Measurements from ENCODE around the gene NR4A1. TPM values are rescaled to one million over a fixed set of nuclear protein-coding genes. Genes with fewer than 3 reads are reported as not detected.

Gene NR4A1
- total RNA-seq, 1 donor from 2014 or later, result 688 TPM

- DNase-seq (ENCODE audit: low spot score) (no peak), ATAC-seq (no peak)
- intact Hi-C loops (cut with DNase I), result no loop called here
Observed at GRCh38 chr12:52067081-52067374, 15.8 kb downstream of the NR4A1 start.

DNA sequence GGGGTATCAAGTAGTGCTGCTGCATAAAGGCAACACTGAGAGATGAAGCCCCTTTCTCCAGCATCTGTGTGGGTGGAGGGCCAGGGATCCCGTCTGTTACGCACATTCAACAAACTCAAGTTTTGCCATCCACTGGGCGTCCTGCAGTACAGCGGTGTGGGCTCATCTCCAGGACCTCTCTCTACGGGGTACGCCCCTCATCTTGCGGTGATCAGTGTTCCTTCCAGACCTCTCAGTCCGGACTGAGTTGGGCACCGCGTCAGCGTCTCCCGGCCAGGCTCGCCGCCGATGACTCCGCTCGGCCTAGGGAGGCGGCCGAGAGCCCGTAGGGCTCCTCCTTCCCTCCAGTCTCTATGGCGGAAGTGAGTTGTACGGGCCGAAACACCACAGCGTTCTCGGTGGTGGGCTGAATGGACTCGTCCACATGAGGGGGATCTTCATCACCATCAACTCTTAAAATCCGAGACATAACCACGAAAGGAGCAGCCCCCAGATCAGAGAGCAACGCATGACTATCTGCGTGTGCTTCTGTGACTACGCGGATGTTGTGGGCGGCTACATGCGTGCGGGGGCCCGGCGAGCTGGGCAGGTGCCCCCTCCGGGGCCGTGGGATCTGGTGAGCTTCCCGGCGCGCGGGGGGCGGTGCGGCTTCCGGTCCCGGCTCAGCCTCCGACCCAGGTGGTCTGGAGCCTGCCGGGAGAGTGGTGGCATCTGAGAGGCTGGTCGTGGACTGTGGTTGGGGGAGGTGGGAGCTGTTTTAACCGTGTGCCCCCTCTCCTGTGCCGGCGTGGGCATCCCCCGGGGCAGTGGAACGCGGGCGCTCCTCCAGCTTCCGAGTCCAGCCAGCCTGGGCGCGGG, 18.3 kb downstream of the NR4A1 start, which contains the start of gene ATG101:
Gene ATG101, plus strand, starts transcription at position 652 of the 858 bp plus-strand sequence. CDS start 3,673 bp downstream, outside the sequence.
- DNase-seq (ENCODE audit: low spot score), result peak; percentile 92
- intact Hi-C loops (cut with DNase I), result no loop called here
- peak; percentile 97 for ATAC-seq

- ATAC-seq (no peak), DNase-seq (ENCODE audit: low spot score) (no peak)
- intact Hi-C loops (cut with DNase I), result no loop called here
Observed at GRCh38 chr12:52070185-52070925, 19.1 kb downstream of the NR4A1 start.

DNA sequence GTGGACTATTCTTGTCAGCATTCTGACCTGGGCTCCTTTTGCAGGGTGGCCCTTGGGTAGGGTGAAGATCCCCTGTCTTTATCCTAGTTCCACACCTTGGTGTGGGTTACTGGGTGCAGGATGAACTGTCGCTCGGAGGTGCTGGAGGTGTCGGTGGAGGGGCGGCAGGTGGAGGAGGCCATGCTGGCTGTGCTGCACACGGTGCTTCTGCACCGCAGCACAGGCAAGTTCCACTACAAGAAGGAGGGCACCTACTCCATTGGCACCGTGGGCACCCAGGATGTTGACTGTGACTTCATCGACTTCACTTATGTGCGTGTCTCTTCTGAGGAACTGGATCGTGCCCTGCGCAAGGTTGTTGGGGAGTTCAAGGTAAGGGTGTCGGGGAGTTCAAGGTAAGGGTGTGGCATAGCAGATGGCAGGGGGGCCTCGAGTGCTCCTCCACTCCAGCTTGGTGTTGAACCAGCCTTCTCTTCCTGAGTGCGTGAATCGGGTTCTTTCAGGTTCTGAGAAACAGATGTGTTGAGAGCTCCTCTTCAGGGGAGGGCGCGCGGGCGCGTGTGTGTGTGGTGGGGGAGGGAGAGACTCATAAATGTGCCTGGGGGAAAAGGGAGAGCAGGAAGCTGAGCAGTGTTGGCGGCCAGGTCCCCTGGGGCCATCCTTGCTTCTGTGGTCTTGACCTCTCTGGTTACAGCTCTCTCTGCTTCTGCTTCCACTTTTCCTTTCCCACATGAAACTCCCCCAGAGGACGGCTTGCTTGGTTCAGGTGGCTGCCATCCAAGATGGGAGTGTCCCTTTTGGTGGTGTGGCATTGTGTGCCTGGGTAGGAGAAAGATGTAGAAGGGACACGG, 22.5 kb downstream of the NR4A1 start:
- intact Hi-C loops (cut with DNase I), result no loop called here
- DNase-seq (ENCODE audit: low spot score), result no peak
- peak; percentile 1 for ATAC-seq

GRCh38 chr12:52074971-52075724, 23.9 kb downstream of the NR4A1 start:
- intact Hi-C loops (cut with DNase I), result no loop called here
- ATAC-seq (no peak), DNase-seq (ENCODE audit: low spot score) (no peak)

DNA sequence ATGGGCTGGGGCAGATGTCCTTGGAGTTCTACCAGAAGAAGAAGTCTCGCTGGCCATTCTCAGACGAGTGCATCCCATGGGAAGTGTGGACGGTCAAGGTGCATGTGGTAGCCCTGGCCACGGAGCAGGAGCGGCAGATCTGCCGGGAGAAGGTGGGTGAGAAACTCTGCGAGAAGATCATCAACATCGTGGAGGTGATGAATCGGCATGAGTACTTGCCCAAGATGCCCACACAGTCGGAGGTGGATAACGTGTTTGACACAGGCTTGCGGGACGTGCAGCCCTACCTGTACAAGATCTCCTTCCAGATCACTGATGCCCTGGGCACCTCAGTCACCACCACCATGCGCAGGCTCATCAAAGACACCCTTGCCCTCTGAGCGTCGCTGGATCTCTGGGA, 25.6 kb downstream of the NR4A1 start:
- no peak for ATAC-seq
- intact Hi-C loops (cut with DNase I), result no loop called here
- DNase-seq (ENCODE audit: low spot score), result no peak

GRCh38 chr12:52078276-52078675, 27.0 kb downstream of the NR4A1 start:
- intact Hi-C loops (cut with DNase I), result no loop called here
- ATAC-seq (no peak), DNase-seq (ENCODE audit: low spot score) (no peak)

- intact Hi-C loops (cut with DNase I), result loop anchor here (2.0 to 10.0 kb wide), 2 partner anchors 53 to 245 kb away; no protein-coding TSS in a partner anchor
- DNase-seq (ENCODE audit: low spot score), result no peak
- no peak for ATAC-seq
Observed at GRCh38 chr12:52079576-52080402, 28.5 kb downstream of the NR4A1 start, which contains the start of gene SMIM41. TSS of gene SMIM41 (plus strand) at chr12:52079704. CDS start at chr12:52079780, 76 bp downstream.

GRCh38 chr12:52080403-52081251, 29.4 kb downstream of the NR4A1 start:
- ATAC-seq, result no peak
- intact Hi-C loops (cut with DNase I), result loop anchor here (2.0 to 10.0 kb wide), 2 partner anchors 54 to 246 kb away; no protein-coding TSS in a partner anchor

DNA sequence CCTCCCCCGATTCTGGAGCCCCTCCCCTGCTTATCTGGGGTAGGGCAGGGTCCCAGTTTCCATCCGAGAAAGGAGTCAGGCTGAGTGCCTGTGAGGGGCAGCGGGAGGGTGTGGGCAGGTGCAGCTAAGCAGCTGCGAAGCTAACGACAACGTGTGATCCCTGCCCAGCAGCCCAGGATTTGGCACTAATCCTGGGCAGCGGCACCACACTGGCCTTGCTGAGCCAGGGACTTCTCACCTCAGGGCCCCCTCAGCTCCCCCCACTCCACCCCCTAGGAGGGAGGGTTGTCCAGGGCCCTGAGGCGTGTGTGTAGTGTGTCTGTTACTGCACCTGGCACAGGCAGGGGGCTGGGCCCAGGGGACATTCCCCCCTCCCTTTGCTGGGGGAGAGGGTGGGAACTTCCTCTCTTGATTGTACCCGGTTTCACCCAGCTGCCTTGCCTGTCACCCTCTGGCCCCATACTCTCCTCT, 30.1 kb downstream of the NR4A1 start:
- no peak for DNase-seq (ENCODE audit: low spot score)
- intact Hi-C loops (cut with DNase I), result loop anchor here (2.0 to 10.0 kb wide), 2 partner anchors 54 to 246 kb away; no protein-coding TSS in a partner anchor
- ATAC-seq, result peak; percentile 31

More at GRCh38 chr12:52080403-52081251, 29.4 kb downstream of the NR4A1 start:
- DNase-seq (ENCODE audit: low spot score), result no peak

GRCh38 chr12:52082026-52082668, 30.9 kb downstream of the NR4A1 start:
- DNase-seq (ENCODE audit: low spot score) (peak; percentile 78), ATAC-seq (peak; percentile 74)
- intact Hi-C loops (cut with DNase I), result loop anchor here (10.0 kb wide), 1 partner anchor 247 kb away; no protein-coding TSS in a partner anchor

DNA sequence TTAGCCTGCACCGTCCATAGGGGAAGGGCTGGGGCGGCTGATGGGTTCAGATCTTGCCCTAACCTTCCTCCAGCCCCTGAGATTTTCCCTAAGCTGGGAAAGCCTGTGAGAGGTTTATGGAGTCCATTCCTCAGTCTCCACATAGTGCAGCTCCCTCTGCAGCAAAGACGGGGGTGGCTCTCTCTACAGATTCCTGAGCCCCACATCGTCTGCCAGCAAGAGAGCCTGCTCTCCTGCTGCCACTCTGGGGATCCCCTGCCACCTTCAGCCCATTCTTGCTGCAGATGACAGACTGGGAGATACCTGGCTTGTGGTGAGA, 31.4 kb downstream of the NR4A1 start:
- no peak for DNase-seq (ENCODE audit: low spot score)
- ATAC-seq, result no peak
- intact Hi-C loops (cut with DNase I), result loop anchor here (10.0 kb wide), 1 partner anchor 248 kb away; no protein-coding TSS in a partner anchor

- intact Hi-C loops (cut with DNase I), result loop anchor here (10.0 kb wide), 1 partner anchor 248 kb away; no protein-coding TSS in a partner anchor
- ATAC-seq (peak; percentile 64), DNase-seq (ENCODE audit: low spot score) (peak; percentile 84)
Observed at GRCh38 chr12:52082988-52083637, 31.9 kb downstream of the NR4A1 start.

DNA sequence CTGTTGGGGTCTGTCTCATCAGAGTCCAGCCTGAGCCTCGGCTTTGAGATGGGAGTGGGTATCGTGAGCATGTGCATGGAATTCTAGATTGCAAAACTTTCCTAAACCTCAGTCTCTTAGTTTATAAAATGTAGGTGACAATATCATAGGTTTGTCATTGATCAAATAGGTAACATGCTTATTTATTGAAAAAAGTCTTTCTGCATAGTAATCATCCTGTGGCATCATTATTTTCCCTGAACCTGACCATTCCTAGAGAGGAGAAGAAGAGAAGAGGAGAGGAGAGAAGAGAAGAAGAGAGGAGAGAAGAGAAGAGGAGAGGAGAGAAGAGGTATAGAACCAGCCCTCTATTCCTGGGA, 32.4 kb downstream of the NR4A1 start:
- DNase-seq (ENCODE audit: low spot score) (no peak), ATAC-seq (no peak)
- intact Hi-C loops (cut with DNase I), result loop anchor here (10.0 kb wide), 1 partner anchor 249 kb away; no protein-coding TSS in a partner anchor

- no peak for ATAC-seq
- intact Hi-C loops (cut with DNase I), result loop anchor here (10.0 kb wide), 1 partner anchor 250 kb away; no protein-coding TSS in a partner anchor
- no peak for DNase-seq (ENCODE audit: low spot score)
Observed at GRCh38 chr12:52084491-52085231, 33.4 kb downstream of the NR4A1 start.
